Endothelial cell of umbilical vein (primary cell): Measurements from ENCODE around the gene KRTAP2-3. TPM values are rescaled to one million over a fixed set of nuclear protein-coding genes. Genes with fewer than 3 reads are reported as not detected.

Experiments
- BruUV-seq: library from RNA; stranded (reverse); fragments of 400-500 nt; replicated peaks from 2 replicates; lab custom pipeline; 2021; lab: Mats Ljungman, UMichigan
- CTCF ChIA-PET: fragments of 300-600, 350-600 bp; sonication (Branson Sonifier 250); formaldehyde crosslinking; loops from one replicate; lab custom pipeline; 2021; ENCODE audit warnings: antibody characterized with exemption, inconsistent platforms; lab: Charles Lee
- POLR2A ChIA-PET: fragments of 300-600, 350-600 bp; sonication (Branson Sonifier 250); formaldehyde crosslinking; loops from one replicate; lab custom pipeline; 2021; ENCODE audit warnings: antibody characterized with exemption, inconsistent platforms; lab: Charles Lee
- DNase-seq: peaks from one replicate; pipeline ENCODE4 v3.0.0-alpha.2; 2011; ENCODE audit warnings: low read depth, low spot score
- FAIRE-seq: peaks from 2 replicates; lab custom pipeline; 2011; peaks lifted over from hg19 to GRCh38; lab: Jason Lieb, UNC
- H2AFZ ChIP-seq: 2 replicates; pipeline ENCODE4 v1.6.0; 2012; ENCODE audit warnings: low read depth, low read length, control low read depth, inconsistent platforms
- H3K27ac ChIP-seq: 2 replicates; pipeline ENCODE4 v1.5.1; 2011; ENCODE audit warnings: low read depth, mild to moderate bottlenecking, control low read depth, low read length, moderate library complexity; ENCODE audit not compliant: insufficient read depth
- H3K27me3 ChIP-seq, 2 experiments: 2 replicates each; pipeline versions ENCODE4 v1.6.0 to v1.6.1; 2011; ENCODE audit warnings: low read length in 2 of 2, mixed read lengths in 1 of 2; ENCODE audit not compliant: control insufficient read depth in 2 of 2, insufficient read depth in 2 of 2
- H3K36me3 ChIP-seq, 2 experiments: 2 replicates in 1 of 2; 3 replicates in 1 of 2; pipeline ENCODE4 v1.5.1; 2011; ENCODE audit warnings: low read length in 2 of 2, mild to moderate bottlenecking in 1 of 2, moderate library complexity in 1 of 2; ENCODE audit not compliant: control insufficient read depth in 2 of 2, insufficient read depth in 2 of 2; ENCODE audit errors: extremely low read depth in 1 of 2
- H3K4me1 ChIP-seq: 3 replicates; pipeline ENCODE4 v1.5.1; 2011; ENCODE audit warnings: mild to moderate bottlenecking, low read length; ENCODE audit not compliant: control insufficient read depth, insufficient read depth; ENCODE audit errors: extremely low read depth
- H3K4me2 ChIP-seq: 2 replicates; pipeline ENCODE4 v1.6.1; 2011; ENCODE audit warnings: low read length, control low read depth, mixed read lengths; ENCODE audit not compliant: insufficient read depth
- H3K4me3 ChIP-seq, 3 experiments: fragments of 200-600 bp in 1 of 3; sonication (generic), shearing (Covaris generic) in 1 of 3; replicated peaks in 1 of 3; 2 replicates each; pipeline ENCODE4 v1.5.1; 2011 to 2016; ENCODE audit warnings: control low read depth in 3 of 3, low read length in 3 of 3, mild to moderate bottlenecking in 2 of 3, inconsistent platforms in 1 of 3, low read depth in 1 of 3, moderate library complexity in 1 of 3; ENCODE audit not compliant: insufficient read depth in 1 of 3
- H3K79me2 ChIP-seq: 2 replicates; pipeline ENCODE4 v1.6.0; 2012; ENCODE audit warnings: low read length, inconsistent platforms; ENCODE audit not compliant: control insufficient read depth, insufficient read depth
- H3K9ac ChIP-seq: replicated peaks from 2 replicates; pipeline ENCODE3; 2011; ENCODE audit warnings: low read length, control low read depth; ENCODE audit not compliant: insufficient read depth; ENCODE audit errors: extremely low read depth
- H3K9me1 ChIP-seq: replicated peaks from 3 replicates; pipeline ENCODE4 v1.6.0; 2011; ENCODE audit warnings: mild to moderate bottlenecking, low read length; ENCODE audit not compliant: control insufficient read depth, insufficient read depth; ENCODE audit errors: extremely low read depth
- H3K9me3 ChIP-seq: replicated peaks from 2 replicates; pipeline ENCODE4 v1.5.1; 2012; ENCODE audit warnings: low read length, inconsistent platforms; ENCODE audit not compliant: control insufficient read depth, insufficient read depth
- H4K20me1 ChIP-seq: replicated peaks from 2 replicates; pipeline ENCODE3; 2011; ENCODE audit warnings: mild to moderate bottlenecking, low read length; ENCODE audit not compliant: control insufficient read depth, insufficient read depth; ENCODE audit errors: extremely low read depth
- EZH2 ChIP-seq: IDR thresholded peaks from 2 replicates; pipeline ENCODE4 v1.6.1; 2012; ENCODE audit warnings: borderline replicate concordance, low read depth, mild to moderate bottlenecking, moderate library complexity, low read length, inconsistent platforms; ENCODE audit not compliant: severe bottlenecking
- FOS ChIP-seq: IDR thresholded peaks from 2 replicates; pipeline ENCODE4 v1.6.1; 2011; ENCODE audit warnings: mild to moderate bottlenecking, low read length, moderate library complexity, borderline replicate concordance; ENCODE audit not compliant: insufficient read depth
- GATA2 ChIP-seq: IDR thresholded peaks from 2 replicates; pipeline ENCODE4 v1.7.0; 2011; ENCODE audit warnings: low read depth, mild to moderate bottlenecking, moderate library complexity, mixed read lengths, low read length; ENCODE audit not compliant: insufficient read length, insufficient read depth
- JUN ChIP-seq: IDR thresholded peaks from 2 replicates; pipeline ENCODE4 v1.6.1; 2011; ENCODE audit warnings: borderline replicate concordance, low read depth; ENCODE audit not compliant: insufficient read length, insufficient read depth
- MYC ChIP-seq: IDR thresholded peaks from one replicate; pipeline ENCODE4 v1.6.1; 2011; ENCODE audit warnings: mild to moderate bottlenecking, low read depth, low read length
- POLR2A ChIP-seq: IDR thresholded peaks from 2 replicates; pipeline ENCODE4 v1.6.1; 2012; ENCODE audit warnings: low read depth, mild to moderate bottlenecking, control low read depth, low read length
- POLR2AphosphoS5 ChIP-seq: IDR thresholded peaks from 2 replicates; pipeline ENCODE4 v1.6.1; 2012; ENCODE audit warnings: low read depth, mild to moderate bottlenecking, control low read depth, low read length, moderate library complexity; ENCODE audit not compliant: insufficient read depth
- dilution Hi-C: fragments of 300-500 bp; cut with MboI; formaldehyde crosslinking; loops from one replicate; pipeline ENCODE4 v1.15.0; 2019; ENCODE audit warnings: low sequenced_read_pairs; ENCODE audit not compliant: extremely low pct_ligation_motif_present
- intact Hi-C: fragments of 100-400 bp; cut with micrococcal nuclease; formaldehyde crosslinking; loops from one replicate; pipeline ENCODE4 v1.10.0; 2022
- polyA plus RNA-seq, 4 experiments: library from polyadenylated mRNA; depleted of rRNA in 3 of 4; stranded (reverse) in 3 of 4; unstranded in 1 of 4; fragments of >200 nt; gene quantifications; 2 replicates each; pipeline versions ENCODE4 v1.2.1 to v1.2.3, GENCODE V29; 2011 to 2012; ENCODE audit warnings: missing spikeins in 1 of 4
- total RNA-seq: library from RNA; stranded (reverse); gene quantifications from 2 replicates; pipeline ENCODE4 v1.2.3, GENCODE V29; 2021
- TF ChIP-seq, protein P1 (sequence below), 2 donors: IDR thresholded peaks; 1 replicate in 1 of 2; 2 replicates in 1 of 2; pipeline ENCODE4 v1.5.1; 2011; ENCODE audit warnings: low read length in 2 of 2, mild to moderate bottlenecking in 2 of 2, moderate library complexity in 2 of 2, control low read depth in 1 of 2, inconsistent platforms in 1 of 2, low read depth in 1 of 2; ENCODE audit not compliant: insufficient read depth in 1 of 2; ENCODE audit errors: extremely low read depth in 1 of 2
- TF ChIP-seq, protein P2 (sequence below): IDR thresholded peaks from 2 replicates; pipeline ENCODE4 v1.6.1; 2011; ENCODE audit not compliant: insufficient read depth, insufficient read length

Gene KRTAP2-3
- total and polyA plus RNA-seq, 2 donors (not counting 3 experiments of a cell fraction or from before 2014, with no cell fraction given): not detected

DNA sequence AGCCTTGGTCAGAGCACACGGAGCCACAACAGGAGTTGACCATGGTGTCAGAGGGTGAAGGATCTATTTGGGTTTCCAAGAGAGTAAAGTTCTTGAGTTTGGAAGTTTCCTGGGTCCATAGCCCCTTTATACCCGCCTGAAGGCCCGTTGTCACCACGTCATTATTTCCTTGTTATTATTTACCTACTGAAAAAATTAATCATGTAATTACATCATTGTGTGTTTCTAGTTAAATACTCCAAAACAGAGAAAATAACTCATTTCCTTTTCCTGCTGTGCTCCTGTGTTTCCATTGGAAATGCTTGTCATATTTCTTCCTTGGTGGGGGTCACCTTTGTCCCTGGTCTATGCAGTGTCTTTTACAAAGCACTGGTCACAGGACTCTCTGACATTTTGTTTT, 38.1 kb upstream of the KRTAP2-3 start, which contains the start of gene KRTAP4-8:
TSS of gene KRTAP4-8 (minus strand) at position 101 of the 400 bp plus-strand sequence. CDS start at position 43, 58 bp downstream.
- CTCF ChIA-PET: no interaction called here

More for the DNA sequence above, 38.1 kb upstream of the KRTAP2-3 start, which contains the start of gene KRTAP4-8:
- Histone ChIP-seq H3K27ac (no peak within 1 kb of the TSS), H3K9me3 (no peaks in the 10 kb centered on the region), H3K9ac (no peak within 1 kb of the TSS), H3K36me3 (no peaks in the 10 kb centered on the region), H2AFZ (no peak within 1 kb of the TSS), H3K4me1 (peaks cover 2% of the 10 kb centered on the region), H3K4me3 (no peak within 1 kb of the TSS), H3K4me2 (no peak within 1 kb of the TSS), H3K79me2 (no peaks in the 10 kb centered on the region), H4K20me1 (no peaks in the 10 kb centered on the region), H3K9me1 (no peaks in the 10 kb centered on the region), H3K27me3 (no peaks in the 10 kb centered on the region)
- POLR2A ChIA-PET: no interaction called here
- BruUV-seq: no TSS peak
- TF ChIP-seq, protein P1, sequence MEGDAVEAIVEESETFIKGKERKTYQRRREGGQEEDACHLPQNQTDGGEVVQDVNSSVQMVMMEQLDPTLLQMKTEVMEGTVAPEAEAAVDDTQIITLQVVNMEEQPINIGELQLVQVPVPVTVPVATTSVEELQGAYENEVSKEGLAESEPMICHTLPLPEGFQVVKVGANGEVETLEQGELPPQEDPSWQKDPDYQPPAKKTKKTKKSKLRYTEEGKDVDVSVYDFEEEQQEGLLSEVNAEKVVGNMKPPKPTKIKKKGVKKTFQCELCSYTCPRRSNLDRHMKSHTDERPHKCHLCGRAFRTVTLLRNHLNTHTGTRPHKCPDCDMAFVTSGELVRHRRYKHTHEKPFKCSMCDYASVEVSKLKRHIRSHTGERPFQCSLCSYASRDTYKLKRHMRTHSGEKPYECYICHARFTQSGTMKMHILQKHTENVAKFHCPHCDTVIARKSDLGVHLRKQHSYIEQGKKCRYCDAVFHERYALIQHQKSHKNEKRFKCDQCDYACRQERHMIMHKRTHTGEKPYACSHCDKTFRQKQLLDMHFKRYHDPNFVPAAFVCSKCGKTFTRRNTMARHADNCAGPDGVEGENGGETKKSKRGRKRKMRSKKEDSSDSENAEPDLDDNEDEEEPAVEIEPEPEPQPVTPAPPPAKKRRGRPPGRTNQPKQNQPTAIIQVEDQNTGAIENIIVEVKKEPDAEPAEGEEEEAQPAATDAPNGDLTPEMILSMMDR (IDR thresholded peaks at IDR 0.05; ENCODE audit: extremely low read depth in 1 of 2, insufficient read depth in 1 of 2, low read depth in 1 of 2, low read length in 2 of 2): no peak
- TF ChIP-seq GATA2: no peak
- TF ChIP-seq, protein P2, sequence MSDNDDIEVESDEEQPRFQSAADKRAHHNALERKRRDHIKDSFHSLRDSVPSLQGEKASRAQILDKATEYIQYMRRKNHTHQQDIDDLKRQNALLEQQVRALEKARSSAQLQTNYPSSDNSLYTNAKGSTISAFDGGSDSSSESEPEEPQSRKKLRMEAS: no peak
- no peak for TF ChIP-seq POLR2A
- TF ChIP-seq JUN: no peak
- TF ChIP-seq FOS: no peak
- no peak for TF ChIP-seq POLR2AphosphoS5
- TF ChIP-seq MYC: no peak
- TF ChIP-seq EZH2: no peak
- DNase-seq (no peak), FAIRE-seq (no peak)
- dilution Hi-C loops: no loop called here
- intact Hi-C loops: no loop called here
